CD8-positive, alpha-beta memory T cell (primary cell): ENCODE results near the gene STK39. TPM values are rescaled to one million over a fixed set of nuclear protein-coding genes. Genes with fewer than 3 reads are reported as not detected.
A peak's percentile ranks its signal among the peaks of the same experiment; 100 is the strongest.

Experiments
- CTCF ChIA-PET: fragments of 350-600 bp; sonication (Branson Sonifier 250); formaldehyde crosslinking; loops from one replicate; lab custom pipeline; 2021; ENCODE audit warnings: antibody characterized with exemption; lab: Charles Lee
- POLR2A ChIA-PET: fragments of 350-600 bp; sonication (Branson Sonifier 250); formaldehyde crosslinking; loops from one replicate; lab custom pipeline; 2021; ENCODE audit warnings: antibody characterized with exemption; lab: Charles Lee
- DNase-seq, 5 donors: peaks; one replicate each; pipeline versions ENCODE4 v3.0.0 to v3.0.0-alpha.2; 2020 to 2022; ENCODE audit warnings: mixed read lengths in 1 of 5
- H3K27ac ChIP-seq: one replicate; pipeline ENCODE4 v1.7.0; 2013; ENCODE audit warnings: low read depth, mild to moderate bottlenecking, low read length, moderate library complexity
- H3K27me3 ChIP-seq: 2 replicates; pipeline ENCODE4 v1.7.0; 2013; ENCODE audit warnings: low read length, mild to moderate bottlenecking; ENCODE audit not compliant: insufficient read depth, poor library complexity, severe bottlenecking
- H3K36me3 ChIP-seq: 2 replicates; pipeline ENCODE4 v1.7.0; 2013; ENCODE audit warnings: mild to moderate bottlenecking, low read length, moderate library complexity; ENCODE audit not compliant: insufficient read depth
- H3K4me1 ChIP-seq: 2 replicates; pipeline ENCODE4 v1.7.0; 2013; ENCODE audit warnings: mild to moderate bottlenecking, low read length, moderate library complexity; ENCODE audit not compliant: insufficient read depth
- H3K4me3 ChIP-seq: 2 replicates; pipeline ENCODE4 v1.7.0; 2013; ENCODE audit warnings: mild to moderate bottlenecking, low read length
- H3K9me3 ChIP-seq: 2 replicates; pipeline ENCODE4 v1.7.0; 2013; ENCODE audit warnings: mild to moderate bottlenecking, low read length
- H3K27ac Mint-ChIP-seq, 8 donors: one replicate each; pipeline ENCODE4 v1.8.0; 2020 to 2021; ENCODE audit warnings: mixed read lengths in 8 of 8, mild to moderate bottlenecking in 6 of 8, inconsistent platforms in 3 of 8, moderate library complexity in 3 of 8
- H3K27me3 Mint-ChIP-seq, 2 donors: one replicate each; pipeline ENCODE4 v1.8.0; 2020 to 2021; ENCODE audit warnings: mixed read lengths in 2 of 2, mild to moderate bottlenecking in 1 of 2, moderate library complexity in 1 of 2
- H3K36me3 Mint-ChIP-seq, 3 donors: one replicate each; pipeline ENCODE4 v1.8.0; 2020 to 2021; ENCODE audit warnings: mixed read lengths in 3 of 3, inconsistent platforms in 1 of 3, mild to moderate bottlenecking in 1 of 3
- H3K4me1 Mint-ChIP-seq, 3 donors: one replicate each; pipeline ENCODE4 v1.8.0; 2020 to 2021; ENCODE audit warnings: mixed read lengths in 3 of 3, inconsistent platforms in 1 of 3, mild to moderate bottlenecking in 1 of 3
- H3K4me3 Mint-ChIP-seq, 7 donors: one replicate each; pipeline ENCODE4 v1.8.0; 2020 to 2021; ENCODE audit warnings: mixed read lengths in 7 of 7, mild to moderate bottlenecking in 6 of 7, moderate library complexity in 4 of 7, inconsistent platforms in 2 of 7
- H3K9me3 Mint-ChIP-seq, 5 donors: one replicate each; pipeline ENCODE4 v1.8.0; 2020 to 2022; ENCODE audit warnings: mixed read lengths in 5 of 5, mild to moderate bottlenecking in 3 of 5, moderate library complexity in 2 of 5, inconsistent platforms in 1 of 5
- polyA plus RNA-seq: library from polyadenylated mRNA; unstranded; fragments of 300-500 nt; fragmentation: Illumina TruSeq; gene quantifications from one replicate; pipeline ENCODE4 v1.2.3, GENCODE V29; 2021
- total RNA-seq, 2 experiments: library from RNA; stranded (reverse); gene quantifications; one replicate each; pipeline ENCODE4 v1.2.3, GENCODE V29; 2021

The STK39 gene
- total and polyA plus RNA-seq, 3 experiments from 2014 or later, result 11.2 to 28.3 (median 25.7) TPM

DNA sequence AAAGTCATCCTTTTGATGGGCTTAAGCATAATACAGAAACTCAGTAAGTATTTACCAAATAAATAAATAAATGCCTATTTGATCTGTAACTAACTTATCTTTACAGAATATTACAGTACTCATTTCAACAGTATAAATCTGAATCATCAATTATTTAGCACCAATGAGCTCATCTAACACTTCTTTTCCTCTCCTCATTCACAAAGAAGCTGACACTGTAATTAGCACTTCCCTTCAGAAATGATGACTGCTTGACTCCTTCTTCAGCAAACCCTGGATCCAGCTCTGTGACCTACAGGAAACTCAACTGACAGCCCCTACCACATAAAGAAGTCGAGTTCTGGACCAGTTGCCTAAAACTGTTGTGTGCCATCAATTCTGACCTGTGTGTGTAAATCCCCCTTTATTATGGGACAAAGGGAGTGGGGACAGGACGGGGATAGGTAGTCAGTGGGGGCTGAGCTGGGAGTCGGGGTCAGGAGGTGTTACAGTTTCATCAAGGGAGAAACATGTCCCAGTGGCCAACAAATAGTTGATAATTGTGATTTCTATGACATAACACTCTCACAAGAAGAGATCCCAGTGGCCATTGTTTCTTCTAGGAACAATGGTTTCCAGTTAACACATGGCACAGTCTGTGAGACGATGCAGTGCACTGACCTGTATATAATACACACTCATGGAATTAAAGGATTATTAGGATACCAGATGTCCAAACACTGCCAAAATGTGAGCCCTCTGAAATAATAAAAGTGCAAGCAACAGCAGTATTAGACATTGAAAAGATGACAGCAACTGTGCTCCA, 68.7 kb downstream of the STK39 start:
- Mint-ChIP-seq H3K36me3 (peaks cover 0 to 43% (median 6%) of the 10 kb centered on the region in 3 donors), H3K4me3 (no peak overlapping the region), H3K4me1 (peaks cover 75 to 90% (median 78%) of the 10 kb centered on the region in 3 donors), H3K9me3 (no peaks in the 10 kb centered on the region), H3K27ac (peak overlapping the region in 3 of 8 donors; percentile 14 to 45 (median 25)), H3K27me3 (no peaks in the 10 kb centered on the region)
- H3K27me3 ChIP-seq, result no peaks in the 10 kb centered on the region
- no peak overlapping the region for H3K27ac ChIP-seq
- ChIA-PET POLR2A (no interaction called here), CTCF (no interaction called here)
- H3K4me1 ChIP-seq, result peaks cover 23% of the 10 kb centered on the region
- H3K4me3 ChIP-seq, result no peak overlapping the region
- no peak for DNase-seq
- H3K9me3 ChIP-seq, result no peaks in the 10 kb centered on the region
- peaks cover 6% of the 10 kb centered on the region for H3K36me3 ChIP-seq

DNA sequence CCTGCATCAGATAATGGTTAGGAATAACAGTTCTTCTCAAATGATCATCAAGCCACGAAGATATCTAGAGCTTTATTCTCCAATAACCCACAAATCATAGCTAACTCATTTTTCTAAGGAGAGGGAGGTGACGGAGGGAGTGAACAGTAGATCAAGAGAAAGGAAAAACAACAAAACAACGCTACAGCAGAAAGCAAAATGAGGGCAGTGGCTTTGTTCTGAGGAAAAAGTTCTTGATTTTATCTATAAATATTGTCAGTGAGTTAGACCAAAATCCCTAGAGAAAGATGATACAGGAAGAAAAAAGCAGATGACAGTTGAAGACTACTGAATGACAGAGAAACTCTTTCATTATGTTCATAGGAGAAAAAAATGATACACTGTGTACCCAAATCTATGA, 71.0 kb downstream of the STK39 start:
- H3K4me1 Mint-ChIP-seq, result peaks cover 55 to 73% (median 60%) of the 10 kb centered on the region in 3 donors
- Histone ChIP-seq H3K36me3 (peaks cover 2% of the 10 kb centered on the region), H3K4me3 (no peak overlapping the region), H3K9me3 (no peaks in the 10 kb centered on the region), H3K27ac (no peak overlapping the region), H3K27me3 (no peaks in the 10 kb centered on the region), H3K4me1 (peaks cover 23% of the 10 kb centered on the region)
- no peaks in the 10 kb centered on the region for H3K27me3 Mint-ChIP-seq
- ChIA-PET POLR2A (interaction anchor here (0.6 to 1.5 kb wide), 2 partner anchors 19 to 69 kb away, joined by 3 read pairs; no protein-coding TSS in a partner anchor), CTCF (interaction anchor here (1.0 kb wide), 1 partner anchor 8 kb away, joined by 3 read pairs; no protein-coding TSS in a partner anchor)
- DNase-seq, result no peak
- peak overlapping the region in 7 of 8 donors; percentile 11 to 86 (median 57) for H3K27ac Mint-ChIP-seq
- no peaks in the 10 kb centered on the region for H3K9me3 Mint-ChIP-seq
- peaks cover 0 to 40% (median 8%) of the 10 kb centered on the region in 3 donors for H3K36me3 Mint-ChIP-seq
- H3K4me3 Mint-ChIP-seq, result peak overlapping the region in 3 of 7 donors; percentile 33 to 42 (median 39)

DNA sequence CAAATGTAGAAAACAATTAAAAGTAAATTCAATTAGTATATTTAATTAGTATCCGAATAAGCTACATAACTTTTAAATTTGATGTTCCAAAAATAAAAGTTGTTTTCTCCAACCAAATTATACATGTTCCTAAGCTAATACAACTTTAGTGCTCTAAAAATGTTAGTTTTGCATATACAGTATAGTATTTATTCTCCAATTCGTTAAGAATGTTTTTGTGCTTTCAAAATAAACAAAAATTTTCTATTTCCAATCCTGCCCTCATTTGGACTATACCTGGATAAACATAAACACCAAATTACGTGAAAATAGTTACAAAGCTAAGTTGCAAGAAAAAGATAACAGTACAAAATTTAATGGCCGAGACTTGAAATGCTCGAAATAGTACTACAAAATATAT, 71.9 kb downstream of the STK39 start:
- H3K9me3 ChIP-seq, result no peaks in the 10 kb centered on the region
- no peaks in the 10 kb centered on the region for H3K27me3 Mint-ChIP-seq
- POLR2A ChIA-PET, result interaction anchor here (1.5 kb wide), 1 partner anchor 20 kb away, joined by 3 read pairs; no protein-coding TSS in a partner anchor

DNA sequence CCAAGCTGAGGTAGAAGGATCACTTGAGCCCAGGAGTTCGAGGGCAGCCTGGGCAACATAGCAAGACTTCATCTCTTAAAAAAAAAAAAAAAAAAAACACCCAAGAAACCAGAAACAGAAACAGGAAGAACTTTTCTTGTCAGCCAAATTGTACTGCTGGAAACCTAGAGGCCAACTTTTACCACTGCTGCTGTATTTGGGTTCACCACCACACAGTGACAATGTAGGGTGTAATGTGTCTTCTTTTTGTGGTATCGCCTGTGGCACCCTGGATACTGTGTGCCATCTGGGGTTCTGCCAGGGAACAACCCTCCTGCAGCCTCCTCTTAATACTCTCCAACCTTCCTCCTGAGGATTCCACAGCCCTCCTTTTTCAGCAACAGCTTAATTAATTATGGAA, 72.6 kb downstream of the STK39 start:
- Histone ChIP-seq H3K36me3 (no peaks in the 10 kb centered on the region), H3K27me3 (no peaks in the 10 kb centered on the region), H3K4me3 (no peak overlapping the region), H3K9me3 (no peaks in the 10 kb centered on the region), H3K4me1 (peaks cover 23% of the 10 kb centered on the region), H3K27ac (no peak overlapping the region)
- H3K4me3 Mint-ChIP-seq, result peak overlapping the region; percentile 69 to 80 (median 76)
- H3K36me3 Mint-ChIP-seq, result peaks cover 0 to 34% (median 10%) of the 10 kb centered on the region in 3 donors
- H3K4me1 Mint-ChIP-seq, result peaks cover 64 to 80% (median 72%) of the 10 kb centered on the region in 3 donors
- peak in 2 of 5 donors; percentile 38 to 58 for DNase-seq
- ChIA-PET CTCF (interaction anchor here (0.9 to 1.6 kb wide), 2 partner anchors 20 to 162 kb away, joined by 3 to 6 read pairs; no protein-coding TSS in a partner anchor), POLR2A (interaction anchor here (1.5 kb wide), 1 partner anchor 21 kb away, joined by 3 read pairs; no protein-coding TSS in a partner anchor)
- H3K27me3 Mint-ChIP-seq, result no peaks in the 10 kb centered on the region
- H3K9me3 Mint-ChIP-seq, result no peaks in the 10 kb centered on the region
- peak overlapping the region; percentile 52 to 94 (median 78) for H3K27ac Mint-ChIP-seq

More for the DNA sequence above, 71.9 kb downstream of the STK39 start:
- Mint-ChIP-seq H3K4me1 (peaks cover 57 to 76% (median 65%) of the 10 kb centered on the region in 3 donors), H3K9me3 (no peaks in the 10 kb centered on the region), H3K27ac (no peak overlapping the region), H3K36me3 (peaks cover 0 to 36% (median 10%) of the 10 kb centered on the region in 3 donors), H3K4me3 (no peak overlapping the region)
- no peaks in the 10 kb centered on the region for H3K27me3 ChIP-seq
- H3K27ac ChIP-seq, result no peak overlapping the region
- peaks cover 23% of the 10 kb centered on the region for H3K4me1 ChIP-seq
- no peaks in the 10 kb centered on the region for H3K36me3 ChIP-seq
- CTCF ChIA-PET, result interaction anchor here (0.9 to 1.6 kb wide), 3 partner anchors 7 to 161 kb away, joined by 3 to 6 read pairs (median 3); no protein-coding TSS in a partner anchor
- no peak overlapping the region for H3K4me3 ChIP-seq
- no peak for DNase-seq

DNA sequence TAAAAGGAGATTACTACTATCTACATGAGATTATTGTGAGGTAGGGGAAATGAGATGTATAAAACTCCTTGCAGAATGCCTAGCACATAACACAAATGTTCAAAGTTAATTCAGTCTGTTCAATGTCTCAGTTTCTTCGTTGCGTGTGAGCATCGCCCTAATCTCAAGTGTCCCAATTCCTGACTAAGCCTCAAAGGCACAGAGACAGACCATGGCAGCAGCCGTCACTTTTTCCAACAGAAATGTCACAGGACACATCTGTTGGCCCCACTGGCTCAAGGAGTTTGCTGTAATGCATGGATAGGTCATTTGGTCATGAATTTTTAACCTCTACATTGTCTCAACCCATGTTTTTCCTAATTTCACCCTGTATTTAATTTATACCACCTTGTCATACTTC, 75.3 kb downstream of the STK39 start:
- H3K36me3 Mint-ChIP-seq, result peaks cover 0 to 28% (median 4%) of the 10 kb centered on the region in 3 donors
- no peaks in the 10 kb centered on the region for H3K27me3 Mint-ChIP-seq
- Histone ChIP-seq H3K4me3 (no peak overlapping the region), H3K27ac (no peak overlapping the region), H3K4me1 (peaks cover 13% of the 10 kb centered on the region), H3K9me3 (no peaks in the 10 kb centered on the region), H3K36me3 (no peaks in the 10 kb centered on the region), H3K27me3 (no peaks in the 10 kb centered on the region)
- H3K27ac Mint-ChIP-seq, result peak overlapping the region in 1 of 8 donors; percentile 12
- H3K4me1 Mint-ChIP-seq, result peaks cover 58 to 75% (median 67%) of the 10 kb centered on the region in 3 donors
- ChIA-PET POLR2A (no interaction called here), CTCF (no interaction called here)
- H3K4me3 Mint-ChIP-seq, result no peak overlapping the region
- no peak for DNase-seq
- no peaks in the 10 kb centered on the region for H3K9me3 Mint-ChIP-seq

DNA sequence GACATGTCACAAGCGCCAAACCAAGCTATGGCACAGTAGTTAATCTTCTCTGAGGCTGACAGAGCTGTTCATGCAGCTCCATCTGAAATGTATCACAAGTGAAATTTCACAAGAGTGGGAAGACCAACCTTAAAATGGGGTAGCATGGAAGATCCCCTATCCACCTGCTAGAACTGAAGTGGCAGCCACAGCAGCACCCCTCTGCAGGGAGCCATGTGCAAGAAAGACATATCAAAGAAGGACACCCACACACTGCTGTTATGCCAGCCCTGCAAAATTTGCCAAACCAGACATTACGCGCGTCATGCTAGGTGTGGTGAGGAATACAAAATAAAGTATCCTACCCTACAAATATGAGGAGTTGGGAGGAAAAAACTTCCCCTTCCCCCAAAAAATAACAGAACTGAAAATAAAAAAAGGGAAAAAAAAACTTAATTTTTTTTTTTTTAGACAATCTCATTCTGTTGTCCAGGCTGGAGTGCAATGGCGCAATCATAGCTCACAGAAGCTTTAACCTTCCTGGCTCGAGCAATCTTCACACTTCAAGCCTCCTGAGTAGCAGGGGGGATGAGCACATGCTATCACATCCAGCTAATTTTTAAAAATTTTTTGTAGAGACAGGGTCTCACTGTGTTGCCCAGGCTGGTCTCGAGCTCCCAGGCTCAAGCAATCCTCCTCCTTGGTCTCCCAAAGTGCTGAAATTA, 76.2 kb downstream of the STK39 start:
- Histone ChIP-seq H3K4me3 (no peak overlapping the region), H3K36me3 (no peaks in the 10 kb centered on the region), H3K27ac (no peak overlapping the region), H3K27me3 (no peaks in the 10 kb centered on the region), H3K4me1 (peaks cover 5% of the 10 kb centered on the region), H3K9me3 (no peaks in the 10 kb centered on the region)
- Mint-ChIP-seq H3K4me1 (peaks cover 56 to 75% (median 67%) of the 10 kb centered on the region in 3 donors), H3K27ac (peak overlapping the region in 2 of 8 donors; percentile 1 to 35), H3K9me3 (no peaks in the 10 kb centered on the region), H3K36me3 (peaks cover 0 to 36% (median 11%) of the 10 kb centered on the region in 3 donors), H3K27me3 (no peaks in the 10 kb centered on the region), H3K4me3 (no peak overlapping the region)
- CTCF ChIA-PET, result no interaction called here
- no peak for DNase-seq
- POLR2A ChIA-PET, result interaction anchor here (0.6 kb wide), 1 partner anchor 26 kb away, joined by 3 read pairs; no protein-coding TSS in a partner anchor

DNA sequence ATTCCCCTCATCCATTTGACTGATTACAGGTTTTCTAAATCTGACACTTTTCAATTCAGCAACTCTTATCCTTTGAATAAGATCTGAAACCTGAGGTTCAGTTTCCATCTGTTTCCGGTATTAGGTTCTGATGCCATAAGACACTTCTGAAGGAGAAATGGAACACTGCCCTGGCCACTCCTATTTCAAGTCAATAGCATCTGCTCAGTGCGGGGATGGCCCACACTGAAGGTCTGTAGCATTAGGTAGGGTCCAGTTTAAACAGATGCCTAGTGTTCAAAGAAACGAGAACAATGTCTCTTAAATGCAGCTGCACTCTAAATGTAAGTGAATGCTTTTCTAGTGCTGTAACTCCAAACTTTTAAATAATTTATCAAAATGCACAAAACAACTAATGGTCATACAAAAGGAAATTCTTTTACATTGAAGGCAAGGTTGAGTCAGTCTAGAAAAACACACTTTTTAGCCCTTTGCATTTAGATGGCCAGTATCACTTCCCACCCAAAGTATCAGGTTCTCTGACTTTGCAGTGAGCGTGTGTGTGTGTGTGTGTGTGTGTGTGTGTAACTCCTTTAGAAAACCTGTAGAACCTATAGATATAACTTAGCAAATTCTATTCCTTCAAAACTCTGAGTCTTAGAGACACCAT, 78.2 kb downstream of the STK39 start:
- H3K9me3 ChIP-seq, result no peaks in the 10 kb centered on the region
- no peaks in the 10 kb centered on the region for H3K4me1 ChIP-seq
- H3K27ac Mint-ChIP-seq, result peak overlapping the region in 6 of 8 donors; percentile 8 to 63 (median 34)
- H3K27me3 Mint-ChIP-seq, result no peaks in the 10 kb centered on the region
- ChIA-PET POLR2A (no interaction called here), CTCF (interaction anchor here (2.9 kb wide), 1 partner anchor 50 kb away, joined by 7 read pairs; no protein-coding TSS in a partner anchor)
- H3K36me3 ChIP-seq, result no peaks in the 10 kb centered on the region
- no peak for DNase-seq
- peaks cover 43 to 63% (median 57%) of the 10 kb centered on the region in 3 donors for H3K4me1 Mint-ChIP-seq
- H3K27me3 ChIP-seq, result no peaks in the 10 kb centered on the region
- H3K27ac ChIP-seq, result no peak overlapping the region
- H3K9me3 Mint-ChIP-seq, result no peaks in the 10 kb centered on the region
- H3K4me3 Mint-ChIP-seq, result no peak overlapping the region
- H3K4me3 ChIP-seq, result no peak overlapping the region
- peaks cover 0 to 49% (median 13%) of the 10 kb centered on the region in 3 donors for H3K36me3 Mint-ChIP-seq
